ENCODE data around the gene YTHDC1.
"Not testable (repeated sequence)": the region's sequence is repeated elsewhere in the genome, so short reads cannot be mapped to it uniquely, and the experiment has no call there.

The YTHDC1 gene

DNA sequence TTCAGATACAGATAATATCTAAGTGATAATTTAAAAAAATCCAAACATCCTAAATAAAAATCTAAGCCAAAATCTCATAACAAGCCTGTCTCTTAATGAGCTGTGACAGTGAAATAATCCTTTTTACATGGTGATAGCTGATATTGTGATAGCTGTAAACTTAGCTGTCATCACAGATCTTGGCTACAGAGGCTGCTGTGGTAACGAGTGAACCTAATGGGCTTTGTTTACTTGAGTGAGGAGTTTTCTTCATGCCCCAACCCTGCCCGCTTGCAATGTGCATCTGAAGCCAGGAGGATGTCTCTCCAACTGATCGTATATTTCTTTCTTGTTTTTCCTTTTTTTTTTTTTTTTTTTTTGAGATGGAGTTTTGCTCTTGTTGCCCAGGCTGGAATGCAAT, 41.5 kb upstream of the YTHDC1 start:
- no peak for TF ChIP-seq EZH2phosphoT487 (IDR thresholded peaks at IDR 0.05; ENCODE audit: borderline replicate concordance)
- no peak for TF ChIP-seq CTCF (conservative IDR thresholded peaks at IDR 0.05; ENCODE audit: low read length)
- Histone ChIP-seq H4K20me1 (ENCODE audit: insufficient read depth, low read length, poor library complexity, severe bottlenecking) (no peaks in the 10 kb centered on the region), H3K9ac (ENCODE audit: low read depth, low read length, poor library complexity, severe bottlenecking) (no peak overlapping the region), H2AFZ (ENCODE audit: low read length) (no peak overlapping the region), H3K9me3 (ENCODE audit: insufficient read depth, low read depth, low read length) (no peaks in the 10 kb centered on the region), H3K4me1 (ENCODE audit: insufficient read depth, low read length, poor library complexity, severe bottlenecking) (no peaks in the 10 kb centered on the region), H3K27me3 (ENCODE audit: insufficient read depth, low read length, poor library complexity, severe bottlenecking) (no peaks in the 10 kb centered on the region), H3K79me2 (ENCODE audit: insufficient read depth, low read length) (no peaks in the 10 kb centered on the region), H3K4me3 (ENCODE audit: low read length, poor library complexity, severe bottlenecking) (no peak overlapping the region), H3K4me2 (ENCODE audit: low read depth, low read length, poor library complexity, severe bottlenecking) (no peak overlapping the region), H3F3A (ENCODE audit: low read depth) (no peaks in the 10 kb centered on the region), H3K36me3 (ENCODE audit: insufficient read depth, low read length) (no peaks in the 10 kb centered on the region), H3K9me2 (replicated peaks; ENCODE audit: low read depth, low read length) (no peaks in the 10 kb centered on the region)

DNA sequence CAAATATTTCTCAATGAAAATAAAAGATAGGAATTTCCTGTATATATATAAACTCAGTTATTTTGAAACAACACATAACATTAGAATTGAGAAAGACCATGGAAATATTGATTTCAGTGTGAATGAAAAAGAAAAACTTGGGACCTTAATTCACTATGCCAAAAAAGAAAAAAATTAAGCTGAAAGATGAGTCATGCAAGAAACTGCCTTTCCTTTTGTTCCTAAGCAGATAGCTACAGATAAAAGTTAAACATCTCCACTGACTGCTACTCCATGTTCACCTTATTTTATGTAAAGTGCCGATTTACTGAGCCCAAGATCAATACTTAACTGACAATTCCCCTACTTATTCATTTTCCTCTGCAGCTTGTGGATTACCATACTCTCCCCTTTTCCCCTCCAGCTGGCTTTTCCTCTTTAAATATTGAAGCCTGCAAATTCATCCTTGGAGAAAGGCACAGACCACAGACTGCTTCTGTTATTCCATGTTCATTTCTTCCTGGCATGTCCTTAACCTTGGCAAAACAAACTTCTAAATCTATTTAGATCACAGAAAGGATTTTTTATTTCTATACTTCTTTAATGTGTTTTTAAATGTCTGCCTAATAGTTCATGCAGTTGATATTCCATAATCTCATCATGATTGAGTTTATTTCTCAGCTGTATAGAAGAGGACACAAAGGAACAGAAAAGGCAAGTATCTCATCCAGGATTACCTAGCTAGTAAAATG, 40.5 kb upstream of the YTHDC1 start:
- Histone ChIP-seq H3K9me3 (ENCODE audit: insufficient read depth, low read depth, low read length) (no peaks in the 10 kb centered on the region), H3F3A (ENCODE audit: low read depth) (no peaks in the 10 kb centered on the region), H2AFZ (ENCODE audit: low read length) (no peak overlapping the region), H3K9me2 (replicated peaks; ENCODE audit: low read depth, low read length) (no peaks in the 10 kb centered on the region), H3K79me2 (ENCODE audit: insufficient read depth, low read length) (no peaks in the 10 kb centered on the region), H3K9ac (ENCODE audit: low read depth, low read length, poor library complexity, severe bottlenecking) (no peak overlapping the region), H3K27me3 (ENCODE audit: insufficient read depth, low read length, poor library complexity, severe bottlenecking) (no peaks in the 10 kb centered on the region), H3K4me2 (ENCODE audit: low read depth, low read length, poor library complexity, severe bottlenecking) (no peak overlapping the region), H3K4me3 (ENCODE audit: low read length, poor library complexity, severe bottlenecking) (no peak overlapping the region), H3K4me1 (ENCODE audit: insufficient read depth, low read length, poor library complexity, severe bottlenecking) (no peaks in the 10 kb centered on the region), H3K36me3 (ENCODE audit: insufficient read depth, low read length) (no peaks in the 10 kb centered on the region), H4K20me1 (ENCODE audit: insufficient read depth, low read length, poor library complexity, severe bottlenecking) (no peaks in the 10 kb centered on the region)
- TF ChIP-seq EZH2phosphoT487 (IDR thresholded peaks at IDR 0.05; ENCODE audit: borderline replicate concordance) (no peak), CTCF (conservative IDR thresholded peaks at IDR 0.05; ENCODE audit: low read length) (no peak)

GRCh38 chr4:68389386-68389913, 39.6 kb upstream of the YTHDC1 start:
- H3K9me3 ChIP-seq (ENCODE audit: insufficient read depth, low read depth, low read length); H3K4me3 ChIP-seq (ENCODE audit: low read length, poor library complexity, severe bottlenecking): not testable (repeated sequence)

GRCh38 chr4:68388347-68388865, 38.5 kb upstream of the YTHDC1 start:
- no peak overlapping the region for H3K9ac ChIP-seq (ENCODE audit: low read depth, low read length, poor library complexity, severe bottlenecking)
- no peak overlapping the region for H3K4me3 ChIP-seq (ENCODE audit: low read length, poor library complexity, severe bottlenecking)
- H3K27me3 ChIP-seq (ENCODE audit: insufficient read depth, low read length, poor library complexity, severe bottlenecking), result no peaks in the 10 kb centered on the region

More at GRCh38 chr4:68389386-68389913, 39.6 kb upstream of the YTHDC1 start:
- not testable (repeated sequence) for H3K4me1 ChIP-seq (ENCODE audit: insufficient read depth, low read length, poor library complexity, severe bottlenecking); H2AFZ ChIP-seq (ENCODE audit: low read length); H3K79me2 ChIP-seq (ENCODE audit: insufficient read depth, low read length); H3K9ac ChIP-seq (ENCODE audit: low read depth, low read length, poor library complexity, severe bottlenecking); H3K36me3 ChIP-seq (ENCODE audit: insufficient read depth, low read length); H3K9me2 ChIP-seq (replicated peaks; ENCODE audit: low read depth, low read length); H4K20me1 ChIP-seq (ENCODE audit: insufficient read depth, low read length, poor library complexity, severe bottlenecking); H3F3A ChIP-seq (ENCODE audit: low read depth); H3K27me3 ChIP-seq (ENCODE audit: insufficient read depth, low read length, poor library complexity, severe bottlenecking); H3K4me2 ChIP-seq (ENCODE audit: low read depth, low read length, poor library complexity, severe bottlenecking)

More at GRCh38 chr4:68388347-68388865, 38.5 kb upstream of the YTHDC1 start:
- H3F3A ChIP-seq (ENCODE audit: low read depth), result no peaks in the 10 kb centered on the region
- H3K4me1 ChIP-seq (ENCODE audit: insufficient read depth, low read length, poor library complexity, severe bottlenecking), result no peaks in the 10 kb centered on the region
- H4K20me1 ChIP-seq (ENCODE audit: insufficient read depth, low read length, poor library complexity, severe bottlenecking), result no peaks in the 10 kb centered on the region
- H3K9me3 ChIP-seq (ENCODE audit: insufficient read depth, low read depth, low read length), result no peaks in the 10 kb centered on the region
- H3K4me2 ChIP-seq (ENCODE audit: low read depth, low read length, poor library complexity, severe bottlenecking), result no peak overlapping the region
- H3K36me3 ChIP-seq (ENCODE audit: insufficient read depth, low read length), result no peaks in the 10 kb centered on the region
- no peak for TF ChIP-seq EZH2phosphoT487 (IDR thresholded peaks at IDR 0.05; ENCODE audit: borderline replicate concordance)
- TF ChIP-seq CTCF (conservative IDR thresholded peaks at IDR 0.05; ENCODE audit: low read length), result no peak
- no peaks in the 10 kb centered on the region for H3K79me2 ChIP-seq (ENCODE audit: insufficient read depth, low read length)
- no peak overlapping the region for H2AFZ ChIP-seq (ENCODE audit: low read length)
- no peaks in the 10 kb centered on the region for H3K9me2 ChIP-seq (replicated peaks; ENCODE audit: low read depth, low read length)

Data from Loucy (cell line).